WTC11 (cell line): ENCODE data around the gene BABAM2.

ENCODE experiments used
- PRDM15 ChIP-seq: sonication (generic); formaldehyde crosslinking; IDR thresholded peaks from 2 replicates; pipeline ENCODE4 v1.8.0; 2022; ENCODE audit warnings: missing genetic modification reagents
- PREB ChIP-seq: sonication (generic); formaldehyde crosslinking; IDR thresholded peaks from 2 replicates; pipeline ENCODE4 v1.8.1; 2022; ENCODE audit warnings: mild to moderate bottlenecking, missing genetic modification reagents, moderate library complexity, borderline replicate concordance
- SMAD3 ChIP-seq: sonication (generic); formaldehyde crosslinking; IDR thresholded peaks from 2 replicates; pipeline ENCODE4 v1.8.0; 2022; ENCODE audit warnings: missing genetic modification reagents, mild to moderate bottlenecking, borderline replicate concordance
- TF ChIP-seq, protein P1 (sequence below): fragments of 200-600 bp; IDR thresholded peaks from 2 replicates; pipeline ENCODE4 v1.8.0; 2022; ENCODE audit warnings: antibody characterized with exemption
- TF ChIP-seq, protein P2 (sequence below): sonication (generic); formaldehyde crosslinking; IDR thresholded peaks from 2 replicates; pipeline ENCODE4 v1.8.0; 2022; ENCODE audit warnings: mild to moderate bottlenecking, missing genetic modification reagents
- TF ChIP-seq, protein P3 (sequence below): fragments of 250-450 bp; sonication (Bioruptor Pico); conservative IDR thresholded peaks from 2 replicates; pipeline ENCODE4 v1.9.0; 2021; ENCODE audit warnings: mild to moderate bottlenecking

DNA sequence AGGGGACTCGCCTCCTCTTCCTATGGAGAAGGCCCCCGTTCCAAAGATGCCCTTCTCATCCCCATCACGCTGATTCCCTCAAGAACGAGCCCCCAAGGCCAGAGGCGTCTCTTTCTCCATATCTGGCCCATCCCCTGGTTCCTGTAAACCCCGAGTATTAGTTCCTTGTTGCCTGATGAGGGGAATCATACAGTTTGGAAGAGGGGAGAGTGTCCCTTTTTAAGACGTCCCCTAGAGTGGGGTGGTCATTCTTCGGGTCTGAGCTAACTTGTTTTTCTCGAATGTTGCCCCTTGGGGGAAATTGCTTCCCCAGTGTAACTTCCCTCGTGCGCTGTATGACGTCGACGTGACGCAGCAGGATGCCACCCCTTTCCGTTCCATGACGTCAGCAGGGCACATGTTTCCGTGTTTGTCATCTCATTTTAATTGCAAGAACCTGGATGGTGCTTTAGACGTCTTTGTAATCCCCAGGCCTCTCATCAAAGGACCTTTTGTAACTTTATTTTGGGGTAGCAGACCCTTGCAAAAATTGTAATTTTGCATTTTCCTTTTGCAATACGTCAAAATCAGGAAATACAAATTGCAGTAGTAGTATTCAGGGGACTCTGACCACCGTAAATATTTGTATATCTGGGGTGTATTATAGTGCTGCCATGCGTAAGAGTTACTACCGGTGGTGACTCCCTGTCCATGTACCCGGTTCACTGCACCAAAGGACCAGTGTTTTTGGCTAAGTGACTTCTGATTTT is 569 bp downstream of the BABAM2 start:
- TF ChIP-seq, protein P1, sequence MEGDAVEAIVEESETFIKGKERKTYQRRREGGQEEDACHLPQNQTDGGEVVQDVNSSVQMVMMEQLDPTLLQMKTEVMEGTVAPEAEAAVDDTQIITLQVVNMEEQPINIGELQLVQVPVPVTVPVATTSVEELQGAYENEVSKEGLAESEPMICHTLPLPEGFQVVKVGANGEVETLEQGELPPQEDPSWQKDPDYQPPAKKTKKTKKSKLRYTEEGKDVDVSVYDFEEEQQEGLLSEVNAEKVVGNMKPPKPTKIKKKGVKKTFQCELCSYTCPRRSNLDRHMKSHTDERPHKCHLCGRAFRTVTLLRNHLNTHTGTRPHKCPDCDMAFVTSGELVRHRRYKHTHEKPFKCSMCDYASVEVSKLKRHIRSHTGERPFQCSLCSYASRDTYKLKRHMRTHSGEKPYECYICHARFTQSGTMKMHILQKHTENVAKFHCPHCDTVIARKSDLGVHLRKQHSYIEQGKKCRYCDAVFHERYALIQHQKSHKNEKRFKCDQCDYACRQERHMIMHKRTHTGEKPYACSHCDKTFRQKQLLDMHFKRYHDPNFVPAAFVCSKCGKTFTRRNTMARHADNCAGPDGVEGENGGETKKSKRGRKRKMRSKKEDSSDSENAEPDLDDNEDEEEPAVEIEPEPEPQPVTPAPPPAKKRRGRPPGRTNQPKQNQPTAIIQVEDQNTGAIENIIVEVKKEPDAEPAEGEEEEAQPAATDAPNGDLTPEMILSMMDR, result no peak
- TF ChIP-seq, protein P2, sequence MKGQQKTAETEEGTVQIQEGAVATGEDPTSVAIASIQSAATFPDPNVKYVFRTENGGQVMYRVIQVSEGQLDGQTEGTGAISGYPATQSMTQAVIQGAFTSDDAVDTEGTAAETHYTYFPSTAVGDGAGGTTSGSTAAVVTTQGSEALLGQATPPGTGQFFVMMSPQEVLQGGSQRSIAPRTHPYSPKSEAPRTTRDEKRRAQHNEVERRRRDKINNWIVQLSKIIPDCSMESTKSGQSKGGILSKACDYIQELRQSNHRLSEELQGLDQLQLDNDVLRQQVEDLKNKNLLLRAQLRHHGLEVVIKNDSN (CRISPR knock-in tag), result peak; percentile 38; the same call in 1 of the 2 replicates
- TF ChIP-seq SMAD3 (CRISPR knock-in tag) (no peak), PREB (CRISPR knock-in tag) (no peak), PRDM15 (CRISPR knock-in tag) (no peak)
- TF ChIP-seq, protein P3, sequence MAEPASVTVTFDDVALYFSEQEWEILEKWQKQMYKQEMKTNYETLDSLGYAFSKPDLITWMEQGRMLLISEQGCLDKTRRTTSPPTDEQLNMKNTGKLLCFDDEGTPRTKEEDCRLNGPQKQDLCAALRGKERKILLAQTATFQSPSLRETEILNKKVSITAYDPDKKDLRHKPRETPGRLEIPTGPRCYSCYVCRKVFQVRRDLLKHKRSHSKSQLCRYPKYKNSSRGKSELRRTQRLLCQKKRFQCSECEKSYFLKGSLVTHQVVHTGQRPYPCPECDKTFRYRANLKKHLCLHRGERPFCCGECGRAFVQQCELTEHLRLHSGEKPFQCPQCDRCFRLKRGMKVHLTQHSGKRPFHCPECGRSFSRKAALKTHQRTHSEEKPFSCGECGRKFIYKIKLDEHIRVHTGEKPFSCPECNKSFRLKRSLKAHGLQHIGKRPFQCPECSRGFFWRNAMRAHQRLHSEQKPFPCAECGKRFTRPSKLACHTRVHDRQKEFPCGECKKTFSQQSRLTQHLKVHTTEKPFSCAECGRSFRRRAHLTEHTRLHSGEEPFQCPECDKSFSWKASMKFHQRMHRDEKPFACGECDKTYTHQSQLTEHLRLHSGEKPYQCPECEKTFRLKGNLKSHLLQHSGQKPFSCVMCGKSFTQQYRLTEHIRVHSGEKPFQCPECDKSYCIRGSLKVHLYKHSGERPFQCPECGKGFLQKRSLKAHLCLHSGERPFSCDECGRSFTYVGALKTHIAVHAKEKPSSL (CRISPR knock-in tag), result no peak
